WTC11 (cell line): Measurements from ENCODE around the gene NDUFA11. TPM values are rescaled to one million over a fixed set of nuclear protein-coding genes. Genes with fewer than 3 reads are reported as not detected.

Source experiments
- ATAC-seq: fragments of 200-7000 bp; cut with Tn5 transposase; 2 replicates; pipeline ENCODE4 v1.10.0; 2021; ENCODE audit warnings: mild to moderate bottlenecking, moderate library complexity
- CTCF ChIA-PET: fragments of 300-600 bp; sonication (Branson Sonifier 250); formaldehyde crosslinking; loops from one replicate; lab custom pipeline; 2021; ENCODE audit warnings: antibody characterized with exemption; lab: Charles Lee
- POLR2A ChIA-PET: fragments of 350-600 bp; sonication (Branson Sonifier 250); formaldehyde crosslinking; loops from one replicate; lab custom pipeline; 2021; ENCODE audit warnings: antibody characterized with exemption; lab: Charles Lee
- DNase-seq: peaks from one replicate; pipeline ENCODE4 v3.0.0; 2021; ENCODE audit warnings: low spot score
- H3K27ac Mint-ChIP-seq: 2 replicates; pipeline ENCODE4 v1.8.0; 2021; ENCODE audit warnings: mixed read lengths
- H3K27me3 Mint-ChIP-seq: 2 replicates; pipeline ENCODE4 v1.8.0; 2021; ENCODE audit warnings: low read depth, mild to moderate bottlenecking, moderate library complexity, mixed read lengths
- H3K36me3 Mint-ChIP-seq: 2 replicates; pipeline ENCODE4 v1.8.0; 2021; ENCODE audit warnings: mixed read lengths
- H3K4me1 Mint-ChIP-seq: 2 replicates; pipeline ENCODE4 v1.8.0; 2022; ENCODE audit warnings: mixed read lengths
- H3K4me3 Mint-ChIP-seq: 2 replicates; pipeline ENCODE4 v1.8.0; 2021; ENCODE audit warnings: mild to moderate bottlenecking, moderate library complexity, mixed read lengths
- H3K9me3 Mint-ChIP-seq: 2 replicates; pipeline ENCODE4 v1.8.0; 2021; ENCODE audit warnings: mixed read lengths
- AR ChIP-seq: fragments of 250-450 bp; sonication (Bioruptor Pico); IDR thresholded peaks from 2 replicates; pipeline ENCODE4 v1.9.0; 2021; ENCODE audit warnings: mild to moderate bottlenecking
- ATF2 ChIP-seq: sonication (generic); formaldehyde crosslinking; IDR thresholded peaks from 2 replicates; pipeline ENCODE4 v1.8.1; 2022; ENCODE audit warnings: low read depth, missing genetic modification reagents, borderline replicate concordance
- ATF6 ChIP-seq: sonication (generic); formaldehyde crosslinking; IDR thresholded peaks from 2 replicates; pipeline ENCODE4 v1.8.1; 2023; ENCODE audit warnings: mild to moderate bottlenecking, missing genetic modification reagents
- CREB1 ChIP-seq: sonication (generic); formaldehyde crosslinking; IDR thresholded peaks from 2 replicates; pipeline ENCODE4 v1.8.0; 2023; ENCODE audit warnings: mild to moderate bottlenecking, missing genetic modification reagents
- CTCF ChIP-seq: fragments of 200-600 bp; IDR thresholded peaks from 2 replicates; pipeline ENCODE4 v1.8.0; 2022; ENCODE audit warnings: antibody characterized with exemption
- E2F5 ChIP-seq: sonication (generic); formaldehyde crosslinking; IDR thresholded peaks from 2 replicates; pipeline ENCODE4 v1.8.1; 2022; ENCODE audit warnings: mild to moderate bottlenecking, moderate library complexity, missing genetic modification reagents
- GABPB1 ChIP-seq: sonication (generic); formaldehyde crosslinking; IDR thresholded peaks from 2 replicates; pipeline ENCODE4 v1.8.1; 2023; ENCODE audit warnings: mild to moderate bottlenecking, missing genetic modification reagents
- GRHL2 ChIP-seq: fragments of 250-450 bp; sonication (Bioruptor Pico); IDR thresholded peaks from 2 replicates; pipeline ENCODE4 v1.8.0; 2022; ENCODE audit warnings: mild to moderate bottlenecking, moderate library complexity; ENCODE audit not compliant: insufficient replicate concordance, severe bottlenecking
- GTF2I ChIP-seq: fragments of 250-450 bp; sonication (Bioruptor Pico); conservative IDR thresholded peaks from 2 replicates; pipeline ENCODE4 v1.4.0; 2021; ENCODE audit warnings: mild to moderate bottlenecking
- HMGA2 ChIP-seq: fragments of 250-450 bp; sonication (Bioruptor Pico); IDR thresholded peaks from 2 replicates; pipeline ENCODE4 v1.4.0; 2021; ENCODE audit warnings: mild to moderate bottlenecking, moderate library complexity
- JAZF1 ChIP-seq: fragments of 250-450 bp; sonication (Bioruptor Pico); IDR thresholded peaks from 2 replicates; pipeline ENCODE4 v1.9.0; 2021; ENCODE audit warnings: moderate library complexity, mild to moderate bottlenecking, inconsistent platforms
- SMAD3 ChIP-seq: sonication (generic); formaldehyde crosslinking; IDR thresholded peaks from 2 replicates; pipeline ENCODE4 v1.8.0; 2022; ENCODE audit warnings: missing genetic modification reagents, mild to moderate bottlenecking, borderline replicate concordance
- SMAD4 ChIP-seq: sonication (generic); formaldehyde crosslinking; IDR thresholded peaks from 2 replicates; pipeline ENCODE4 v1.8.0; 2022; ENCODE audit warnings: mild to moderate bottlenecking, missing genetic modification reagents
- STAT6 ChIP-seq: sonication (generic); formaldehyde crosslinking; conservative IDR thresholded peaks from 2 replicates; pipeline ENCODE4 v1.8.1; 2023; ENCODE audit warnings: mild to moderate bottlenecking, low read depth, missing genetic modification reagents, moderate library complexity
- ZMAT4 ChIP-seq: fragments of 250-450 bp; sonication (Bioruptor Pico); IDR thresholded peaks from 2 replicates; pipeline ENCODE4 v1.9.0; 2021; ENCODE audit warnings: mild to moderate bottlenecking
- ZNF138 ChIP-seq: sonication (generic); formaldehyde crosslinking; conservative IDR thresholded peaks from 2 replicates; pipeline ENCODE4 v1.8.1; 2022; ENCODE audit warnings: mild to moderate bottlenecking, moderate library complexity, missing genetic modification reagents
- ZNF263 ChIP-seq: sonication (generic); formaldehyde crosslinking; IDR thresholded peaks from 2 replicates; pipeline ENCODE4 v1.8.1; 2022; ENCODE audit warnings: low read depth, mild to moderate bottlenecking, moderate library complexity, missing genetic modification reagents
- ZNF423 ChIP-seq: fragments of 250-450 bp; sonication (Bioruptor Pico); IDR thresholded peaks from 2 replicates; pipeline ENCODE4 v2.1.2; 2022; ENCODE audit warnings: mild to moderate bottlenecking, moderate library complexity
- total RNA-seq: library from RNA; stranded (reverse); gene quantifications from 3 replicates; pipeline ENCODE4 v1.2.3, GENCODE V29; 2021

NDUFA11 gene
- total RNA-seq, 1 experiment from 2014 or later, result 261 TPM

- TF ChIP-seq AR (CRISPR knock-in tag) (no peak), ZNF263 (CRISPR knock-in tag) (no peak), SMAD4 (no peak), STAT6 (CRISPR knock-in tag) (no peak), E2F5 (no peak), HMGA2 (CRISPR knock-in tag) (no peak)
Observed at GRCh38 chr19:5882421-5882968, 21.1 kb downstream of the NDUFA11 start (continued).

GRCh38 chr19:5881543-5882299 is 21.9 kb downstream of the NDUFA11 start:
- DNase-seq, result no peak
- TF ChIP-seq ATF2 (CRISPR knock-in tag) (no peak), ZMAT4 (no peak), JAZF1 (CRISPR knock-in tag) (no peak), CREB1 (CRISPR knock-in tag) (no peak), ZNF423 (CRISPR knock-in tag) (peak; percentile 67; the same call in 1 of the 2 replicates)
- CTCF ChIA-PET, result interaction anchor here (1.3 to 4.1 kb wide), 2 partner anchors 77 to 78 kb away, joined by 4 to 21 read pairs; partner anchors contain the start of gene NRTN
- H3K27me3 Mint-ChIP-seq, result peaks cover 18% of the 10 kb centered on the region
- POLR2A ChIA-PET, result no interaction called here
- no peak for ATAC-seq
- no peaks in the 10 kb centered on the region for H3K9me3 Mint-ChIP-seq
- no peaks in the 10 kb centered on the region for H3K36me3 Mint-ChIP-seq
- H3K4me3 Mint-ChIP-seq, result no peak overlapping the region
- peaks cover 11% of the 10 kb centered on the region for H3K4me1 Mint-ChIP-seq
- no peak overlapping the region for H3K27ac Mint-ChIP-seq

- no peak overlapping the region for H3K27ac Mint-ChIP-seq
- H3K9me3 Mint-ChIP-seq, result no peaks in the 10 kb centered on the region
- H3K36me3 Mint-ChIP-seq, result no peaks in the 10 kb centered on the region
- ChIA-PET CTCF (interaction anchor here (4.1 kb wide), 1 partner anchor 77 kb away, joined by 21 read pairs; no protein-coding TSS in a partner anchor), POLR2A (interaction anchor here (0.7 kb wide), 1 partner anchor 39 kb away, joined by 3 read pairs; no protein-coding TSS in a partner anchor)
- TF ChIP-seq SMAD3 (no peak), GRHL2 (CRISPR knock-in tag) (no peak), ATF6 (CRISPR knock-in tag) (no peak), GTF2I (CRISPR knock-in tag) (peak; percentile 48; the same call in 1 of the 2 replicates), CTCF (no peak), ZNF138 (no peak), GABPB1 (CRISPR knock-in tag) (peak; percentile 91)
- peak; percentile 46 for ATAC-seq
- DNase-seq, result peak; percentile 29
- H3K27me3 Mint-ChIP-seq, result peaks cover 18% of the 10 kb centered on the region
- H3K4me3 Mint-ChIP-seq, result no peak overlapping the region
- peaks cover 11% of the 10 kb centered on the region for H3K4me1 Mint-ChIP-seq
Observed at GRCh38 chr19:5880604-5881078, 22.9 kb downstream of the NDUFA11 start.
